Endothelial cell of umbilical vein (primary cell): Measurements from ENCODE around the gene PLA2G15. TPM values are rescaled to one million over a fixed set of nuclear protein-coding genes. Genes with fewer than 3 reads are reported as not detected.

Source experiments
- BruUV-seq: library from RNA; stranded (reverse); fragments of 400-500 nt; replicated peaks from 2 replicates; lab custom pipeline; 2021; lab: Mats Ljungman, UMichigan
- CTCF ChIA-PET: fragments of 300-600, 350-600 bp; sonication (Branson Sonifier 250); formaldehyde crosslinking; loops from one replicate; lab custom pipeline; 2021; ENCODE audit warnings: antibody characterized with exemption, inconsistent platforms; lab: Charles Lee
- POLR2A ChIA-PET: fragments of 300-600, 350-600 bp; sonication (Branson Sonifier 250); formaldehyde crosslinking; loops from one replicate; lab custom pipeline; 2021; ENCODE audit warnings: antibody characterized with exemption, inconsistent platforms; lab: Charles Lee
- DNase-seq: peaks from one replicate; pipeline ENCODE4 v3.0.0-alpha.2; 2011; ENCODE audit warnings: low read depth, low spot score
- FAIRE-seq: peaks from 2 replicates; lab custom pipeline; 2011; peaks lifted over from hg19 to GRCh38; lab: Jason Lieb, UNC
- H2AFZ ChIP-seq: 2 replicates; pipeline ENCODE4 v1.6.0; 2012; ENCODE audit warnings: low read depth, low read length, control low read depth, inconsistent platforms
- H3K27ac ChIP-seq: 2 replicates; pipeline ENCODE4 v1.5.1; 2011; ENCODE audit warnings: low read depth, mild to moderate bottlenecking, control low read depth, low read length, moderate library complexity; ENCODE audit not compliant: insufficient read depth
- H3K27me3 ChIP-seq, 2 experiments: 2 replicates each; pipeline versions ENCODE4 v1.6.0 to v1.6.1; 2011; ENCODE audit warnings: low read length in 2 of 2, mixed read lengths in 1 of 2; ENCODE audit not compliant: control insufficient read depth in 2 of 2, insufficient read depth in 2 of 2
- H3K36me3 ChIP-seq, 2 experiments: 2 replicates in 1 of 2; 3 replicates in 1 of 2; pipeline ENCODE4 v1.5.1; 2011; ENCODE audit warnings: low read length in 2 of 2, mild to moderate bottlenecking in 1 of 2, moderate library complexity in 1 of 2; ENCODE audit not compliant: control insufficient read depth in 2 of 2, insufficient read depth in 2 of 2; ENCODE audit errors: extremely low read depth in 1 of 2
- H3K4me1 ChIP-seq: 3 replicates; pipeline ENCODE4 v1.5.1; 2011; ENCODE audit warnings: mild to moderate bottlenecking, low read length; ENCODE audit not compliant: control insufficient read depth, insufficient read depth; ENCODE audit errors: extremely low read depth
- H3K4me2 ChIP-seq: 2 replicates; pipeline ENCODE4 v1.6.1; 2011; ENCODE audit warnings: low read length, control low read depth, mixed read lengths; ENCODE audit not compliant: insufficient read depth
- H3K4me3 ChIP-seq, 3 experiments: fragments of 200-600 bp in 1 of 3; sonication (generic), shearing (Covaris generic) in 1 of 3; replicated peaks in 1 of 3; 2 replicates each; pipeline ENCODE4 v1.5.1; 2011 to 2016; ENCODE audit warnings: control low read depth in 3 of 3, low read length in 3 of 3, mild to moderate bottlenecking in 2 of 3, inconsistent platforms in 1 of 3, low read depth in 1 of 3, moderate library complexity in 1 of 3; ENCODE audit not compliant: insufficient read depth in 1 of 3
- H3K79me2 ChIP-seq: 2 replicates; pipeline ENCODE4 v1.6.0; 2012; ENCODE audit warnings: low read length, inconsistent platforms; ENCODE audit not compliant: control insufficient read depth, insufficient read depth
- H3K9ac ChIP-seq: replicated peaks from 2 replicates; pipeline ENCODE3; 2011; ENCODE audit warnings: low read length, control low read depth; ENCODE audit not compliant: insufficient read depth; ENCODE audit errors: extremely low read depth
- H3K9me1 ChIP-seq: replicated peaks from 3 replicates; pipeline ENCODE4 v1.6.0; 2011; ENCODE audit warnings: mild to moderate bottlenecking, low read length; ENCODE audit not compliant: control insufficient read depth, insufficient read depth; ENCODE audit errors: extremely low read depth
- H3K9me3 ChIP-seq: replicated peaks from 2 replicates; pipeline ENCODE4 v1.5.1; 2012; ENCODE audit warnings: low read length, inconsistent platforms; ENCODE audit not compliant: control insufficient read depth, insufficient read depth
- H4K20me1 ChIP-seq: replicated peaks from 2 replicates; pipeline ENCODE3; 2011; ENCODE audit warnings: mild to moderate bottlenecking, low read length; ENCODE audit not compliant: control insufficient read depth, insufficient read depth; ENCODE audit errors: extremely low read depth
- EZH2 ChIP-seq: IDR thresholded peaks from 2 replicates; pipeline ENCODE4 v1.6.1; 2012; ENCODE audit warnings: borderline replicate concordance, low read depth, mild to moderate bottlenecking, moderate library complexity, low read length, inconsistent platforms; ENCODE audit not compliant: severe bottlenecking
- FOS ChIP-seq: IDR thresholded peaks from 2 replicates; pipeline ENCODE4 v1.6.1; 2011; ENCODE audit warnings: mild to moderate bottlenecking, low read length, moderate library complexity, borderline replicate concordance; ENCODE audit not compliant: insufficient read depth
- GATA2 ChIP-seq: IDR thresholded peaks from 2 replicates; pipeline ENCODE4 v1.7.0; 2011; ENCODE audit warnings: low read depth, mild to moderate bottlenecking, moderate library complexity, mixed read lengths, low read length; ENCODE audit not compliant: insufficient read length, insufficient read depth
- JUN ChIP-seq: IDR thresholded peaks from 2 replicates; pipeline ENCODE4 v1.6.1; 2011; ENCODE audit warnings: borderline replicate concordance, low read depth; ENCODE audit not compliant: insufficient read length, insufficient read depth
- MAX ChIP-seq: IDR thresholded peaks from 2 replicates; pipeline ENCODE4 v1.6.1; 2011; ENCODE audit not compliant: insufficient read depth, insufficient read length
- MYC ChIP-seq: IDR thresholded peaks from one replicate; pipeline ENCODE4 v1.6.1; 2011; ENCODE audit warnings: mild to moderate bottlenecking, low read depth, low read length
- POLR2A ChIP-seq: IDR thresholded peaks from 2 replicates; pipeline ENCODE4 v1.6.1; 2012; ENCODE audit warnings: low read depth, mild to moderate bottlenecking, control low read depth, low read length
- dilution Hi-C: fragments of 300-500 bp; cut with MboI; formaldehyde crosslinking; loops from one replicate; pipeline ENCODE4 v1.15.0; 2019; ENCODE audit warnings: low sequenced_read_pairs; ENCODE audit not compliant: extremely low pct_ligation_motif_present
- intact Hi-C: fragments of 100-400 bp; cut with micrococcal nuclease; formaldehyde crosslinking; loops from one replicate; pipeline ENCODE4 v1.10.0; 2022
- polyA plus RNA-seq, 4 experiments: library from polyadenylated mRNA; depleted of rRNA in 3 of 4; stranded (reverse) in 3 of 4; unstranded in 1 of 4; fragments of >200 nt; gene quantifications; 2 replicates each; pipeline versions ENCODE4 v1.2.1 to v1.2.3, GENCODE V29; 2011 to 2012; ENCODE audit warnings: missing spikeins in 1 of 4
- total RNA-seq: library from RNA; stranded (reverse); gene quantifications from 2 replicates; pipeline ENCODE4 v1.2.3, GENCODE V29; 2021
- TF ChIP-seq, protein P1 (sequence below), 2 donors: IDR thresholded peaks; 1 replicate in 1 of 2; 2 replicates in 1 of 2; pipeline ENCODE4 v1.5.1; 2011; ENCODE audit warnings: low read length in 2 of 2, mild to moderate bottlenecking in 2 of 2, moderate library complexity in 2 of 2, control low read depth in 1 of 2, inconsistent platforms in 1 of 2, low read depth in 1 of 2; ENCODE audit not compliant: insufficient read depth in 1 of 2; ENCODE audit errors: extremely low read depth in 1 of 2

The PLA2G15 gene
- total and polyA plus RNA-seq, 2 donors (not counting 3 experiments of a cell fraction or from before 2014, with no cell fraction given): 24.3 to 41.8 TPM

- no peak for DNase-seq
- no TSS peak for BruUV-seq
- intact Hi-C loops: no loop called here
- ChIA-PET CTCF (interaction anchor here (1.8 to 4.0 kb wide), 4 partner anchors 10 to 24 kb away, joined by 5 to 25 read pairs (median 12); partner anchors contain the start of gene SLC7A6), POLR2A (interaction anchor here (0.7 kb wide), 1 partner anchor 544 kb away, joined by 5 read pairs; no protein-coding TSS in a partner anchor)
- H3K36me3 ChIP-seq: peaks cover 4% of the 10 kb centered on the region in 2 experiments
- H3K9ac ChIP-seq: no peak overlapping the region
- H3K4me3 ChIP-seq: no peak overlapping the region
- no peak overlapping the region for H3K4me2 ChIP-seq
- H3K4me1 ChIP-seq: peaks cover 63% of the 10 kb centered on the region
- H3K27ac ChIP-seq: no peak overlapping the region
- no peaks in the 10 kb centered on the region for H4K20me1 ChIP-seq
- TF ChIP-seq POLR2A (no peak), MYC (no peak), GATA2 (no peak), JUN (no peak)
- peaks cover 47% of the 10 kb centered on the region for H3K79me2 ChIP-seq
- H2AFZ ChIP-seq: no peak overlapping the region
- peak; percentile 21 for FAIRE-seq
- H3K9me1 ChIP-seq: no peaks in the 10 kb centered on the region
- H3K27me3 ChIP-seq: no peaks in the 10 kb centered on the region
- dilution Hi-C loops: no loop called here
- no peaks in the 10 kb centered on the region for H3K9me3 ChIP-seq
Measured at GRCh38 chr16:68285683-68286082, 40.5 kb downstream of the PLA2G15 start.

- BruUV-seq: no TSS peak
- TF ChIP-seq EZH2: no peak
- no peak for TF ChIP-seq MAX
- TF ChIP-seq JUN: no peak
- TF ChIP-seq GATA2: no peak
- TF ChIP-seq FOS: no peak
- TF ChIP-seq, protein P1, sequence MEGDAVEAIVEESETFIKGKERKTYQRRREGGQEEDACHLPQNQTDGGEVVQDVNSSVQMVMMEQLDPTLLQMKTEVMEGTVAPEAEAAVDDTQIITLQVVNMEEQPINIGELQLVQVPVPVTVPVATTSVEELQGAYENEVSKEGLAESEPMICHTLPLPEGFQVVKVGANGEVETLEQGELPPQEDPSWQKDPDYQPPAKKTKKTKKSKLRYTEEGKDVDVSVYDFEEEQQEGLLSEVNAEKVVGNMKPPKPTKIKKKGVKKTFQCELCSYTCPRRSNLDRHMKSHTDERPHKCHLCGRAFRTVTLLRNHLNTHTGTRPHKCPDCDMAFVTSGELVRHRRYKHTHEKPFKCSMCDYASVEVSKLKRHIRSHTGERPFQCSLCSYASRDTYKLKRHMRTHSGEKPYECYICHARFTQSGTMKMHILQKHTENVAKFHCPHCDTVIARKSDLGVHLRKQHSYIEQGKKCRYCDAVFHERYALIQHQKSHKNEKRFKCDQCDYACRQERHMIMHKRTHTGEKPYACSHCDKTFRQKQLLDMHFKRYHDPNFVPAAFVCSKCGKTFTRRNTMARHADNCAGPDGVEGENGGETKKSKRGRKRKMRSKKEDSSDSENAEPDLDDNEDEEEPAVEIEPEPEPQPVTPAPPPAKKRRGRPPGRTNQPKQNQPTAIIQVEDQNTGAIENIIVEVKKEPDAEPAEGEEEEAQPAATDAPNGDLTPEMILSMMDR (IDR thresholded peaks at IDR 0.05; ENCODE audit: extremely low read depth in 1 of 2, insufficient read depth in 1 of 2, low read depth in 1 of 2, low read length in 2 of 2): no peak
- TF ChIP-seq MYC: peak; percentile 44
- peaks cover 4 to 6% of the 10 kb centered on the region in 2 experiments for H3K36me3 ChIP-seq
- no peak overlapping the region for H2AFZ ChIP-seq
- H3K9ac ChIP-seq: no peak overlapping the region
- H3K27ac ChIP-seq: no peak overlapping the region
- CTCF ChIA-PET: interaction anchor here (1.6 to 4.0 kb wide), 4 partner anchors 9 to 24 kb away, joined by 5 to 25 read pairs (median 6); partner anchors contain the start of gene SLC7A6
- H4K20me1 ChIP-seq: no peaks in the 10 kb centered on the region
- H3K9me1 ChIP-seq: no peaks in the 10 kb centered on the region
- no peak overlapping the region for H3K4me3 ChIP-seq
- H3K4me1 ChIP-seq: peaks cover 69% of the 10 kb centered on the region
- FAIRE-seq: peak; percentile 63
- peak overlapping the region; percentile 39 for H3K4me2 ChIP-seq
- POLR2A ChIA-PET: interaction anchor here (0.7 kb wide), 2 partner anchors 25 to 544 kb away, joined by 5 to 6 read pairs; partner anchors contain the start of genes PRMT7 and SLC7A6OS
- no peaks in the 10 kb centered on the region for H3K27me3 ChIP-seq
- DNase-seq: peak; percentile 27
- no peaks in the 10 kb centered on the region for H3K9me3 ChIP-seq
- peaks cover 52% of the 10 kb centered on the region for H3K79me2 ChIP-seq
- dilution Hi-C loops (no loop called here), intact Hi-C loops (no loop called here)
Measured at GRCh38 chr16:68286153-68287074, 41.2 kb downstream of the PLA2G15 start.
